K562 treated with DMSO at 1 percent for 12 hours (cell line): ENCODE measurements around the gene TMEM222. TPM values are rescaled to one million over a fixed set of nuclear protein-coding genes. Genes with fewer than 3 reads are reported as not detected.

Experiments used
- total RNA-seq: library from RNA; unstranded; fragments of 300-600 nt; gene quantifications from 2 replicates; pipeline ENCODE4 v1.2.3, GENCODE V29; 2022; ENCODE audit not compliant: insufficient read depth

Gene TMEM222, protein sequence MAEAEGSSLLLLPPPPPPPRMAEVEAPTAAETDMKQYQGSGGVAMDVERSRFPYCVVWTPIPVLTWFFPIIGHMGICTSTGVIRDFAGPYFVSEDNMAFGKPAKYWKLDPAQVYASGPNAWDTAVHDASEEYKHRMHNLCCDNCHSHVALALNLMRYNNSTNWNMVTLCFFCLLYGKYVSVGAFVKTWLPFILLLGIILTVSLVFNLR
- total RNA-seq: 53.0 and 68.7 TPM in 2 replicates

DNA sequence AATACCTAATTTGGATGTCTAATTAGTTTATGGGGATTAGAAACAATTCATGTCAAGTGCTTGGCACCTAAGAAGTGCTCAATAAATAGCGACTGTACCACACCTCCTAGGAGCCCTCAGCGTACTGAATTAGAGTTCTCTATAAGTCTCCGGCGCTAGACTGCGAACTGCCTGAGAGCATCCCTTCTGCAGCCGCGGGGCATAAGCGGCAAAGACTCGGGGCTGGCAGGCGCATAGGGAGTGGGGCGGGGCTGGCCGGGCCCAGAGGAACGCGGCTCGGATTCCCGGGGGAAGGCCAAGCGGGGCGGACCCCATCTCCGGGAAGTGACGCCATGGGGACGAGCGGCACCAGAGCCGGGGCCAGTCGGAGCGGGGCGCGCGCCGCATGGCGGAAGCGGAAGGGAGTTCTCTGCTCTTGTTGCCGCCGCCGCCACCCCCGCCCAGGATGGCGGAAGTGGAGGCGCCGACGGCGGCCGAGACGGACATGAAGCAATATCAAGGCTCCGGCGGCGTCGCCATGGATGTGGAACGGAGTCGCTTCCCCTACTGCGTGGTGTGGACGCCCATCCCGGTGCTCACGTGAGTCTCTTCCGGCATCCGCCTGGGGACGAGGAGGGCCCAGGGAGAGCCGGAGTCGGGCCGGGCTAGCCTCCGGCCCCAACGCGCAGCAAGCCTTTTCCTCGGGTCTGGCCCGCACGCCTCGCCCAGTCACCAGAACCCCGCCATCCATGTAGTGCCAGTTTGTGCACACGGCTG lies at the start of gene TMEM222:
TMEM222 (plus strand) TSS at position 351 of the 756 bp plus-strand sequence; CDS start at position 386, 35 bp downstream.

DNA sequence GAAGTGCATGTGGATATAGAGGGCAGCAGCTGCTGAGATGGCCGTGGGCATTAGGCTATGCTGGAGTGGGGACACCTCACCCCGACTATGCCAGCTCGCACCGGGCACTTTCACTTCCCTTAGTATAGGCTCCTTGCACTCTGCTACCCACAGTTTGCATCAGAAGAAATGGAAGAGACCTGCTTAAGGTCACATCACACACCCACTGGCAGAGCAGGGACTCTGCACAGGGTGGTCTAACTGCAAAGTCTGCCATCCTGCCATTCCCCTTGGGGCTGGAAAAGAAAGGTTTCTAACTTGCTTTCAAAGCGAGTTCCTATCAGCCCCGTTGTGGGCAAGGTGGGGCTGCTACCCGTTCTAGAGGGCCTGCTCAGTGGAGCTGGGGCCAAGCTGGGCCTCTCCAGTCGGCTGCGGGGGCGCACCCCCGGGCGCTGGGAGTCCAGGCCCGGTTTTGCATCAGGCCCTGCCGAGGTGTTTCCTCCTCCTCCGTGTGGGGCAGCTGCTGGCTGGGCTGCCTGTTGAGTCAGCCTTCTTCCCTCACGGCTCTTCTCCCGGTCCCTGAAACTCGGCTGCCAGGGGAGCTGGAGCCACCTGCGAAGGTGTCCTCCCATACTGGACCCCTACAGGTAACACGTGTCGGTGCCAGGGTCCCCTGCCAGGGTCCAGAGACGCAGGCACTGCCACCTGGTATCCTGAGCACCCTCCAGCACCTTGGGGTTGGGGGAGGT lies 19.7 kb downstream of the TMEM222 start, which contains the start of gene SYTL1:
SYTL1 (plus strand) TSS at position 498 of the 728 bp plus-strand sequence. CDS start 3,313 bp downstream, outside the sequence.

DNA sequence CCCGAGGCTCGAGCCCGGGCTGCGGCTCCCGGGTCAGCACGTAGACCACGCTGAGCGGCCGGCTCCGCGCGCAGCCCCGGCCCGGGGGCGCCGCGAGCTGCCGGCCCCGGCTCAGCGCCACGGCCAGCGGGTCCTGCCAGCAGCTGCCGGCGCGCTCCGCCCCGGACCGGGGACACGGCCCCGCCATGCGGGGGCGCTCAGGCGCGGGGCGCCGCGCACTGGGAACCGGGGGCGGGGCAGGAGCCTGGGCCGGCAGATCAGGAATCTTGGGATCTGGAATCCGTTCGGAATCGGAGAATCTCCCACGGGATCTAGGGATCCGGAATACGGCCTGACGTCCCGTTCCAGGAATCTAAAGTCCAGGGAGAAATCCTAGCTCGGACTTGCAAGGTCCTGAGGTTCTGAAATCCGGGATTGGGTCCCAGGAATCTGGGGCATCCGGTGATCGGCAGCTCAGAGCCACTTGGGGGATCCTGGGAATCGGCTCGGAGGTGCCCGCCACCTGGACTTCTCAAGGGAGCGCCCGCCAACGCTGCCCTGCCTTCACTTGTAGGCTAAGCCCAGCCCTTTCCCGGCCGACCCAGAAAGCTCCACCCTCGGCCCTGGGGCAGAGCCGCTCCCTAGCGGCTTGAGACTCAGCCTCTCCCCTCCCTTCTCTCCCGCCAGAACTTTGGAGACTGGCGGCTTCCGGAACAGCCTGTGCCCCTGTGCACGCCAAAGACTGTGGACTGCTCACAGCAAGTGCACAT lies 44.6 kb downstream of the TMEM222 start, which contains the start of gene MAP3K6:
MAP3K6 (minus strand) TSS at position 551 of the 749 bp plus-strand sequence; CDS start at position 187, 364 bp downstream.

DNA sequence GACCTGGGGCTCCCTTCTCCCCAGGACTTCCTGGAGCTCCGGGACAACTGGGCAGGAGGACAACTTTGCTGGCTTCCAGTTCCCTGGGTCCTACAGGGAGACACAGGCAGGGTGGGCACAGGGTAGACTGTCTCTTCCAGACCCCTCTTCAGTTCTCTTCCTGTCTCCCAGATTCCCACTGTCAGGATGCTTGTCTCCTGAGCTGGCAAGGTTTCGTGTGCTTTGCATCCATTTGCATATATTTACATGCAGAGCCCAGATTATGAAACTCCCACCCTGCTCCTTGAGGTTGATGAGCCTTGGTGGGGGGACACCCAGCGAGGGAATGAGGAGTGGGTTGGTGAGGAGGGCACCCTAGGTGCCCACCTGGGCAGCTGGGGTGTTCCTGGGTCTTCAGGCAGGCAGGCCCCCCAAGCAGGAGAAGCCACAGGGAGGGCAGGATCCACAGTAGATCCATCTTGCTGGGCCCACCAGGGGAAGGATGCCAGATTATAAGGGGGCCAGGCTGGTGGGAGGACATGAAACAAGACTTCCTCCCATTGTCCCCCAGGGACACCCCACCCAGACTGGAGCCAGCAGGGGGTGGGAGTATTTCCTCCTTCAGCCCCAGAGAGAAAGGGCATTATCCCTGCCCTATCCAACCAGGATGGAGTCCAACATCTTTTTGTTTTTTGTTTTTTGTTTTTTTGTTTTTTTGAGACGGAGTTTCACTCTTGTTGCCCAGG lies 52.6 kb downstream of the TMEM222 start, which contains the start of gene FCN3:
FCN3 (minus strand) TSS at position 463 of the 725 bp plus-strand sequence; CDS start at position 457, 6 bp downstream.

DNA sequence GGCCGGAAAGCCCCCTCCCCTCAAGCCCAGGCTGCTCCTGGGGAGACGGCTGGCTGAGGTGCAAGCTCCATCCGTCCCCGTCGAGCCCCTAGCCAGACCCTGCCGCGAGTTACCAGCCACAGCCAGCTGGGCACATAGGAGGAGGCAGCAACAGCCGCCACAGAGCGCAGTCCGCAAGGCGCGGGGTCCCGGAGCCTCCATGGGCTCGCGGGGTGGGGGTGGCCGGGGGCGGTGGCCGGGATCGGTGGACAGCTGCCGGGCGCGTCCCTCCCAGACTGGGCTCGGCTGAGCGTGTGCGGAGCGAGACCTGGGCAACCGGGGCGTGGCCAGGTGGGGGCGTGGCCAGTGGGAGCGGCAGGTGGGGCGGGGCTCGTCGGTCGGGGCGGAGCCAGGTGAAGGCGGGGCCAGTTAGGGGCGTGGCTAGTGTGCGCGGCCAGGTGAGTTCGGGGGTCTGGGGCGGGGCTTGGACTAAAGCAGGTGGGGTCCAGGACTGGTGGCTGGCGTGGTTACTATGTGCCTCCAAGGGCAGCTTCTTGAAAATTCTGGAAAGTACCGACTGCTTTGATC lies 61.2 kb downstream of the TMEM222 start, which contains the start of gene CD164L2:
CD164L2 (minus strand) TSS at position 295 of the 567 bp plus-strand sequence; CDS start at position 201, 94 bp downstream.

Other genes with a start within 250 kb of the TMEM222 start
- gene SLC9A1, start 167.0 kb upstream of the TMEM222 start, total RNA-seq: 9.9 and 20.9 TPM in 2 replicates
- 29.9 and 66.8 TPM in 2 replicates for gene WDTC1, start 87.5 kb upstream of the TMEM222 start, total RNA-seq
- 9.9 and 11.2 TPM in 2 replicates for gene SYTL1, start 19.9 kb downstream of the TMEM222 start, total RNA-seq
- 13.7 and 13.8 TPM in 2 replicates for gene MAP3K6, start 44.8 kb downstream of the TMEM222 start, total RNA-seq
- gene FCN3, start 52.7 kb downstream of the TMEM222 start, total RNA-seq: not detected in 2 replicates
- gene CD164L2, start 61.2 kb downstream of the TMEM222 start, total RNA-seq: 1.8 and 2.3 TPM in 2 replicates
- gene GPR3, start 70.5 kb downstream of the TMEM222 start, total RNA-seq: 4.9 and 6.9 TPM in 2 replicates
- gene WASF2, start 168.0 kb downstream of the TMEM222 start, total RNA-seq: 36.0 and 96.4 TPM in 2 replicates